DOHH2 (cell line): ENCODE results near the gene CEP70.

ENCODE experiments used
- H3F3A ChIP-seq: fragments of 200-600 bp; sonication (generic), shearing (Covaris generic); 2 replicates; pipeline ENCODE4 v1.6.0; 2016; ENCODE audit warnings: antibody characterized with exemption, mild to moderate bottlenecking; ENCODE audit not compliant: control insufficient read depth, insufficient read depth
- H3K27ac ChIP-seq: fragments of 200-600 bp; sonication (generic); 2 replicates; pipeline ENCODE4 v1.5.1; 2014; ENCODE audit warnings: low read depth, mild to moderate bottlenecking, low read length, moderate library complexity
- H3K27me3 ChIP-seq: fragments of 200-600 bp; sonication (generic); 2 replicates; pipeline ENCODE4 v1.6.1; 2014; ENCODE audit warnings: mild to moderate bottlenecking, low read length, mixed read lengths; ENCODE audit not compliant: control insufficient read depth
- H3K36me3 ChIP-seq: fragments of 200-600 bp; sonication (generic); 2 replicates; pipeline ENCODE4 v1.6.1; 2014; ENCODE audit warnings: mild to moderate bottlenecking, low read length, moderate library complexity, mixed read lengths; ENCODE audit not compliant: control insufficient read depth
- H3K4me1 ChIP-seq: fragments of 200-600 bp; sonication (generic); 2 replicates; pipeline ENCODE4 v1.6.1; 2014; ENCODE audit warnings: mild to moderate bottlenecking, low read length, mixed read lengths; ENCODE audit not compliant: control insufficient read depth
- H3K4me2 ChIP-seq: fragments of 200-600 bp; sonication (generic); 2 replicates; pipeline ENCODE4 v1.6.0; 2014; ENCODE audit warnings: mild to moderate bottlenecking, low read length, moderate library complexity
- H3K4me3 ChIP-seq: fragments of 200-600 bp; sonication (generic); 2 replicates; pipeline ENCODE4 v1.5.1; 2014; ENCODE audit warnings: mild to moderate bottlenecking, low read length, mixed read lengths
- H3K79me2 ChIP-seq: fragments of 200-600 bp; sonication (generic); 2 replicates; pipeline ENCODE4 v1.6.1; 2014; ENCODE audit warnings: mild to moderate bottlenecking, low read length, mixed read lengths; ENCODE audit not compliant: control insufficient read depth
- H3K9me2 ChIP-seq: fragments of 200-600 bp; sonication (generic); replicated peaks from 2 replicates; pipeline ENCODE4 v1.6.1; 2014; ENCODE audit warnings: mild to moderate bottlenecking, low read length, mixed read lengths; ENCODE audit not compliant: control insufficient read depth
- H3K9me3 ChIP-seq: fragments of 200-600 bp; sonication (generic); 2 replicates; pipeline ENCODE4 v1.6.1; 2014; ENCODE audit warnings: antibody characterized with exemption, low read length, mixed read lengths; ENCODE audit not compliant: control insufficient read depth, insufficient read depth
- H4K20me1 ChIP-seq: fragments of 200-600 bp; sonication (generic); 2 replicates; pipeline ENCODE4 v1.6.0; 2014; ENCODE audit warnings: low read depth, mild to moderate bottlenecking, antibody characterized with exemption, low read length, moderate library complexity; ENCODE audit not compliant: control insufficient read depth, insufficient read depth
- EZH2phosphoT487 ChIP-seq: fragments of 200-600 bp; sonication (generic); IDR thresholded peaks from 2 replicates; pipeline ENCODE4 v1.6.1; 2017; ENCODE audit warnings: borderline replicate concordance, mild to moderate bottlenecking, antibody characterized with exemption, low read length, moderate library complexity, mixed read lengths
- TF ChIP-seq, protein P1 (sequence below): fragments of 200-600 bp; sonication (generic); IDR thresholded peaks from one replicate; pipeline ENCODE4 v1.5.1; 2014; ENCODE audit warnings: antibody characterized with exemption, mild to moderate bottlenecking, low read depth, low read length; ENCODE audit not compliant: poor library complexity, severe bottlenecking

CEP70 gene

DNA sequence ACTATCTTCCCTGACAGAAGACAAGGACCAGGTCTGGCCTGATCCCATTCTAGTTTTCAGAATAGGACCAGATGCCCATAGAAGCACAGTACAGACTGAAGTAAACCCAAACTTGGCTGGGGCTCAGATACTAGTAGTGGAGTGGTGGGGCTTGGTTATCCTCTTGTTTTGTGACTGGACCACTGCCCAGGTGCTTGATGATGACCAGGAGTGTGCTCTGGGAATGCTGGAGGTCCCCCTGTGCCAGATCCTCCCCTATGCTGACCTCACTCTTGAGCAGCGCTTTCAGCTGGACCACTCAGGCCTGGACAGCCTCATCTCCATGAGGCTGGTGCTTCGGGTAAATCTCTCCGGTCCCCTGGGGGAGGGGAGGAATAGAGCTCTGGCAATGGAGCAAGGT, 123.4 kb downstream of the CEP70 start:
- Histone ChIP-seq H3K4me2 (no peak overlapping the region), H3K79me2 (no peaks in the 10 kb centered on the region), H4K20me1 (no peaks in the 10 kb centered on the region), H3K9me3 (no peaks in the 10 kb centered on the region), H3K4me3 (no peak overlapping the region), H3K27ac (no peak overlapping the region), H3K27me3 (0 out of 2 replicates have a peak, but pooled peaks cover 2% of the 10 kb centered on the region), H3K36me3 (no peaks in the 10 kb centered on the region), H3F3A (no peaks in the 10 kb centered on the region), H3K9me2 (no peaks in the 10 kb centered on the region), H3K4me1 (0 out of 2 replicates have a peak, but pooled peaks cover 2% of the 10 kb centered on the region)
- no peak for TF ChIP-seq EZH2phosphoT487
- TF ChIP-seq, protein P1, sequence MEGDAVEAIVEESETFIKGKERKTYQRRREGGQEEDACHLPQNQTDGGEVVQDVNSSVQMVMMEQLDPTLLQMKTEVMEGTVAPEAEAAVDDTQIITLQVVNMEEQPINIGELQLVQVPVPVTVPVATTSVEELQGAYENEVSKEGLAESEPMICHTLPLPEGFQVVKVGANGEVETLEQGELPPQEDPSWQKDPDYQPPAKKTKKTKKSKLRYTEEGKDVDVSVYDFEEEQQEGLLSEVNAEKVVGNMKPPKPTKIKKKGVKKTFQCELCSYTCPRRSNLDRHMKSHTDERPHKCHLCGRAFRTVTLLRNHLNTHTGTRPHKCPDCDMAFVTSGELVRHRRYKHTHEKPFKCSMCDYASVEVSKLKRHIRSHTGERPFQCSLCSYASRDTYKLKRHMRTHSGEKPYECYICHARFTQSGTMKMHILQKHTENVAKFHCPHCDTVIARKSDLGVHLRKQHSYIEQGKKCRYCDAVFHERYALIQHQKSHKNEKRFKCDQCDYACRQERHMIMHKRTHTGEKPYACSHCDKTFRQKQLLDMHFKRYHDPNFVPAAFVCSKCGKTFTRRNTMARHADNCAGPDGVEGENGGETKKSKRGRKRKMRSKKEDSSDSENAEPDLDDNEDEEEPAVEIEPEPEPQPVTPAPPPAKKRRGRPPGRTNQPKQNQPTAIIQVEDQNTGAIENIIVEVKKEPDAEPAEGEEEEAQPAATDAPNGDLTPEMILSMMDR: no peak

DNA sequence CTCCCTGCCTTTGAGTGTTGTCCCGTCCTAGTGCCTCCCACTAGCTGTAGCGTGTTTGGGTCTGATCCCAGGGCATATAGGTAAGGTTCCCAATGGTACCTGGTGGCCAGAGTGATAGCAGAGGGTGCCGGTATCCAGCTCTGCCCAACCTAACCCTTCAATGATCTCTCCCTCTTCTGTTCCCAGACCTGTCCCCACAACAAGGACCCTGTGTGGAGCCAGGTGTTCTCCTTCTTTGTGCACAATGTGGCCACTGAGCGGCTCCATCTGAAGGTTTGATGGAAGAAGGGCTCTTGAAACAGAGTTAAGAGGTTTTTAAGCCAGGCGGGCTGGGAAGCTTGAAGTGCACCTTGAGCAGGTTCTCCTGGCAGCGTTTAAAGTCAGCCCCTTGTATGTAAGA, 124.2 kb downstream of the CEP70 start:
- TF ChIP-seq, protein P1: no peak
- no peak for TF ChIP-seq EZH2phosphoT487
- Histone ChIP-seq H3K27ac (no peak overlapping the region), H3K36me3 (no peaks in the 10 kb centered on the region), H3K79me2 (no peaks in the 10 kb centered on the region), H3K9me2 (no peaks in the 10 kb centered on the region), H3K4me3 (no peak overlapping the region), H3F3A (no peaks in the 10 kb centered on the region), H3K27me3 (0 out of 2 replicates have a peak, but pooled peaks cover 2% of the 10 kb centered on the region), H3K4me2 (no peak overlapping the region), H4K20me1 (no peaks in the 10 kb centered on the region), H3K9me3 (no peaks in the 10 kb centered on the region), H3K4me1 (0 out of 2 replicates have a peak, but pooled peaks cover 2% of the 10 kb centered on the region)

DNA sequence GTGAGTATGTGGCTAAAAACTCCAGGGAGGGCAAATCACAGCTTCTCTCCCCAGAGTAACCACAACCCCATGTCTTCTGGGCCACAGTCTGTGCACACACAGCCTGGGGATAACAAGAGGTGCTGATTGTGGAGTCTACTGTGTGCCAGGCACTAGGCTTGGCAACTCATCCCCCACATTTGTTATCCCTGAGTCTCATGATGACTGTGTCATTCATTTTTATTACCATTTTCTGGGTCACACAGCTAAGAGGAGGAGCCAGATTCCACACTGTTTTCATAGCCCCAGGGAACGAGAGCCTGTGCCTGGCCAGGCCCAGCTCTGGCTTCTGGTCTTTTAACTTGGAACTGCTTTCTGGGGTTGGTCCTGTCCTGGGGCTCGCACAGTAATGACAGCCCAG, 125.2 kb downstream of the CEP70 start:
- no peak overlapping the region for H3K4me2 ChIP-seq

More for the DNA sequence above, 125.2 kb downstream of the CEP70 start:
- no peak overlapping the region for H3K4me3 ChIP-seq
- no peak for TF ChIP-seq EZH2phosphoT487
- TF ChIP-seq, protein P1: no peak
- 0 out of 2 replicates have a peak, but pooled peaks cover 2% of the 10 kb centered on the region for H3K4me1 ChIP-seq
- H3K27me3 ChIP-seq: 0 out of 2 replicates have a peak, but pooled peaks cover 2% of the 10 kb centered on the region
- no peaks in the 10 kb centered on the region for H3K36me3 ChIP-seq
- no peaks in the 10 kb centered on the region for H3K9me2 ChIP-seq
- H4K20me1 ChIP-seq: no peaks in the 10 kb centered on the region
- H3K79me2 ChIP-seq: no peaks in the 10 kb centered on the region
- no peaks in the 10 kb centered on the region for H3F3A ChIP-seq
- no peak overlapping the region for H3K27ac ChIP-seq
- no peaks in the 10 kb centered on the region for H3K9me3 ChIP-seq
